ENCODE results near the gene ARL6IP4. TPM values are rescaled to one million over a fixed set of nuclear protein-coding genes. Genes with fewer than 3 reads are reported as not detected.

Gene ARL6IP4
- total RNA-seq, 1 experiment from 2014 or later: 85.1 TPM

- H3K36me3 ChIP-seq (ENCODE audit: insufficient read depth, low read length): no peaks in the 10 kb centered on the region
- DNase-seq: peak; percentile 98
- H2AFZ ChIP-seq (ENCODE audit: low read length): peak within 1 kb of the TSS; percentile 100
- H3K9ac ChIP-seq (ENCODE audit: low read length): peak within 1 kb of the TSS; percentile 100
- no peaks in the 10 kb centered on the region for H4K20me1 ChIP-seq (ENCODE audit: insufficient read depth, low read depth, low read length)
- H3K27ac ChIP-seq (ENCODE audit: low read length): peak within 1 kb of the TSS; percentile 94
- H3K9me2 ChIP-seq (replicated peaks; ENCODE audit: insufficient read depth, low read length): no peaks in the 10 kb centered on the region
- H3K4me1 ChIP-seq (ENCODE audit: low read length): peaks cover 36% of the 10 kb centered on the region
- peak within 1 kb of the TSS; percentile 100 for H3K4me3 ChIP-seq (ENCODE audit: low read length)
- H3K9me3 ChIP-seq (ENCODE audit: low read length): no peaks in the 10 kb centered on the region
- H3K4me2 ChIP-seq (ENCODE audit: low read depth, low read length, poor library complexity, severe bottlenecking): peak within 1 kb of the TSS; percentile 100
- H3K79me2 ChIP-seq (ENCODE audit: low read length): peaks cover 24% of the 10 kb centered on the region
- H3K27me3 ChIP-seq (ENCODE audit: low read length): no peaks in the 10 kb centered on the region
These were observed 5.3 kb upstream of the ARL6IP4 start, which contains the start of gene OGFOD2 for GRCh38 chr12:122974892-122975789. TSS of gene OGFOD2 (plus strand) at chr12:122975244. CDS start at chr12:122975252, 8 bp downstream.

GRCh38 chr12:122975790-122976647 lies 4.5 kb upstream of the ARL6IP4 start:
- H3K9me3 ChIP-seq (ENCODE audit: low read length): no peaks in the 10 kb centered on the region
- no peaks in the 10 kb centered on the region for H3K9me2 ChIP-seq (replicated peaks; ENCODE audit: insufficient read depth, low read length)
- peak overlapping the region; percentile 100 for H3K4me2 ChIP-seq (ENCODE audit: low read depth, low read length, poor library complexity, severe bottlenecking)
- peak overlapping the region; percentile 94 for H3K27ac ChIP-seq (ENCODE audit: low read length)
- no peaks in the 10 kb centered on the region for H3K27me3 ChIP-seq (ENCODE audit: low read length)
- peak overlapping the region; percentile 100 for H3K4me3 ChIP-seq (ENCODE audit: low read length)
- no peaks in the 10 kb centered on the region for H3K36me3 ChIP-seq (ENCODE audit: insufficient read depth, low read length)
- H3K4me1 ChIP-seq (ENCODE audit: low read length): peaks cover 36% of the 10 kb centered on the region
- H3K79me2 ChIP-seq (ENCODE audit: low read length): peaks cover 28% of the 10 kb centered on the region
- DNase-seq: peak; percentile 44
- H3K9ac ChIP-seq (ENCODE audit: low read length): peak overlapping the region; percentile 100
- no peaks in the 10 kb centered on the region for H4K20me1 ChIP-seq (ENCODE audit: insufficient read depth, low read depth, low read length)
- no peak overlapping the region for H2AFZ ChIP-seq (ENCODE audit: low read length)

GRCh38 chr12:122976648-122976975 lies 3.9 kb upstream of the ARL6IP4 start:
- peaks cover 34% of the 10 kb centered on the region for H3K79me2 ChIP-seq (ENCODE audit: low read length)
- no peaks in the 10 kb centered on the region for H3K36me3 ChIP-seq (ENCODE audit: insufficient read depth, low read length)
- no peaks in the 10 kb centered on the region for H3K9me3 ChIP-seq (ENCODE audit: low read length)
- H3K27me3 ChIP-seq (ENCODE audit: low read length): no peaks in the 10 kb centered on the region
- H2AFZ ChIP-seq (ENCODE audit: low read length): no peak overlapping the region
- H3K27ac ChIP-seq (ENCODE audit: low read length): no peak overlapping the region
- peaks cover 37% of the 10 kb centered on the region for H3K4me1 ChIP-seq (ENCODE audit: low read length)
- peak overlapping the region; percentile 100 for H3K4me2 ChIP-seq (ENCODE audit: low read depth, low read length, poor library complexity, severe bottlenecking)
- H3K4me3 ChIP-seq (ENCODE audit: low read length): peak overlapping the region; percentile 100; the same call in 1 of the 2 replicates
- no peak for DNase-seq
- H3K9me2 ChIP-seq (replicated peaks; ENCODE audit: insufficient read depth, low read length): no peaks in the 10 kb centered on the region
- 0 out of 2 replicates have a peak, but pooled peaks cover under 1% of the 10 kb centered on the region for H4K20me1 ChIP-seq (ENCODE audit: insufficient read depth, low read depth, low read length)
- peak overlapping the region; percentile 100 for H3K9ac ChIP-seq (ENCODE audit: low read length)

GRCh38 chr12:122977153-122977552 lies 3.3 kb upstream of the ARL6IP4 start:
- Histone ChIP-seq H3K27ac (ENCODE audit: low read length) (no peak overlapping the region), H4K20me1 (ENCODE audit: insufficient read depth, low read depth, low read length) (peaks cover 6% of the 10 kb centered on the region; the same call in 1 of the 2 replicates), H3K4me2 (ENCODE audit: low read depth, low read length, poor library complexity, severe bottlenecking) (peak overlapping the region; percentile 100), H3K36me3 (ENCODE audit: insufficient read depth, low read length) (0 out of 2 replicates have a peak, but pooled peaks cover 5% of the 10 kb centered on the region), H3K4me1 (ENCODE audit: low read length) (peaks cover 43% of the 10 kb centered on the region), H3K9me2 (replicated peaks; ENCODE audit: insufficient read depth, low read length) (no peaks in the 10 kb centered on the region), H3K27me3 (ENCODE audit: low read length) (no peaks in the 10 kb centered on the region), H3K9me3 (ENCODE audit: low read length) (no peaks in the 10 kb centered on the region), H3K4me3 (ENCODE audit: low read length) (peak overlapping the region; percentile 100; the same call in 1 of the 2 replicates), H3K9ac (ENCODE audit: low read length) (peak overlapping the region; percentile 100), H2AFZ (ENCODE audit: low read length) (no peak overlapping the region), H3K79me2 (ENCODE audit: low read length) (peaks cover 39% of the 10 kb centered on the region)
- no peak for DNase-seq

GRCh38 chr12:122977655-122978392 lies 2.7 kb upstream of the ARL6IP4 start:
- H3K9me2 ChIP-seq (replicated peaks; ENCODE audit: insufficient read depth, low read length): no peaks in the 10 kb centered on the region
- H3K79me2 ChIP-seq (ENCODE audit: low read length): peaks cover 39% of the 10 kb centered on the region
- no peak overlapping the region for H3K9ac ChIP-seq (ENCODE audit: low read length)
- no peak for DNase-seq
- peaks cover 11% of the 10 kb centered on the region; the same call in 1 of the 2 replicates for H3K36me3 ChIP-seq (ENCODE audit: insufficient read depth, low read length)
- H3K4me3 ChIP-seq (ENCODE audit: low read length): no peak overlapping the region
- H3K27ac ChIP-seq (ENCODE audit: low read length): no peak overlapping the region
- H3K4me1 ChIP-seq (ENCODE audit: low read length): peaks cover 48% of the 10 kb centered on the region
- no peaks in the 10 kb centered on the region for H3K9me3 ChIP-seq (ENCODE audit: low read length)
- H2AFZ ChIP-seq (ENCODE audit: low read length): no peak overlapping the region
- peaks cover 13% of the 10 kb centered on the region for H4K20me1 ChIP-seq (ENCODE audit: insufficient read depth, low read depth, low read length)
- no peak overlapping the region for H3K4me2 ChIP-seq (ENCODE audit: low read depth, low read length, poor library complexity, severe bottlenecking)
- no peaks in the 10 kb centered on the region for H3K27me3 ChIP-seq (ENCODE audit: low read length)

GRCh38 chr12:122978507-122978955 lies 1.9 kb upstream of the ARL6IP4 start:
- Histone ChIP-seq H3K36me3 (ENCODE audit: insufficient read depth, low read length) (peaks cover 13% of the 10 kb centered on the region; the same call in 1 of the 2 replicates), H3K27ac (ENCODE audit: low read length) (no peak overlapping the region), H3K27me3 (ENCODE audit: low read length) (no peaks in the 10 kb centered on the region), H4K20me1 (ENCODE audit: insufficient read depth, low read depth, low read length) (peaks cover 19% of the 10 kb centered on the region), H2AFZ (ENCODE audit: low read length) (no peak overlapping the region), H3K9me3 (ENCODE audit: low read length) (no peaks in the 10 kb centered on the region), H3K79me2 (ENCODE audit: low read length) (peaks cover 39% of the 10 kb centered on the region), H3K4me2 (ENCODE audit: low read depth, low read length, poor library complexity, severe bottlenecking) (no peak overlapping the region), H3K4me3 (ENCODE audit: low read length) (no peak overlapping the region), H3K4me1 (ENCODE audit: low read length) (peaks cover 48% of the 10 kb centered on the region), H3K9ac (ENCODE audit: low read length) (no peak overlapping the region), H3K9me2 (replicated peaks; ENCODE audit: insufficient read depth, low read length) (no peaks in the 10 kb centered on the region)
- DNase-seq: no peak

- Histone ChIP-seq H4K20me1 (ENCODE audit: insufficient read depth, low read depth, low read length) (peaks cover 19% of the 10 kb centered on the region), H3K79me2 (ENCODE audit: low read length) (peaks cover 39% of the 10 kb centered on the region)
These were observed 1.2 kb upstream of the ARL6IP4 start for GRCh38 chr12:122979001-122979907.

More at GRCh38 chr12:122979001-122979907, 1.2 kb upstream of the ARL6IP4 start:
- peak overlapping the region; percentile 80 for H3K4me2 ChIP-seq (ENCODE audit: low read depth, low read length, poor library complexity, severe bottlenecking)
- H3K27ac ChIP-seq (ENCODE audit: low read length): peak overlapping the region; percentile 60
- H2AFZ ChIP-seq (ENCODE audit: low read length): no peak overlapping the region
- peak overlapping the region; percentile 78 for H3K9ac ChIP-seq (ENCODE audit: low read length)
- peaks cover 13% of the 10 kb centered on the region; the same call in 1 of the 2 replicates for H3K36me3 ChIP-seq (ENCODE audit: insufficient read depth, low read length)
- H3K9me2 ChIP-seq (replicated peaks; ENCODE audit: insufficient read depth, low read length): no peaks in the 10 kb centered on the region
- H3K27me3 ChIP-seq (ENCODE audit: low read length): no peaks in the 10 kb centered on the region
- no peaks in the 10 kb centered on the region for H3K9me3 ChIP-seq (ENCODE audit: low read length)
- DNase-seq: no peak
- peak overlapping the region; percentile 70 for H3K4me3 ChIP-seq (ENCODE audit: low read length)
- H3K4me1 ChIP-seq (ENCODE audit: low read length): peaks cover 45% of the 10 kb centered on the region

All from Karpas-422 (cell line).